OCI-LY7 (cell line): Measurements from ENCODE around the gene ASB18. TPM values are rescaled to one million over a fixed set of nuclear protein-coding genes. Genes with fewer than 3 reads are reported as not detected.

ENCODE experiments used
- BruUV-seq: library from RNA; stranded (reverse); fragments of 400-500 nt; replicated peaks from 2 replicates; lab custom pipeline; 2021; lab: Mats Ljungman, UMichigan
- CTCF ChIA-PET: fragments of 300-600 bp; sonication (Branson Sonifier 250); formaldehyde crosslinking; loops from one replicate; lab custom pipeline; 2022; ENCODE audit warnings: antibody characterized with exemption; ENCODE audit not compliant: unreplicated experiment; lab: Charles Lee
- POLR2A ChIA-PET: fragments of 300-600 bp; sonication (Branson Sonifier 250); formaldehyde crosslinking; loops from one replicate; lab custom pipeline; 2022; ENCODE audit warnings: antibody characterized with exemption; lab: Charles Lee
- DNase-seq: peaks from one replicate; pipeline ENCODE4 v3.0.0-alpha.2; 2015; ENCODE audit warnings: low spot score
- H2AFZ ChIP-seq: fragments of 200-600 bp; sonication (generic), shearing (Covaris generic); 2 replicates; pipeline ENCODE4 v1.6.1; 2014; ENCODE audit warnings: mild to moderate bottlenecking, antibody characterized with exemption, low read length, moderate library complexity
- H3K27ac ChIP-seq: fragments of 200-600 bp; sonication (generic); 2 replicates; pipeline ENCODE4 v1.5.1; 2014; ENCODE audit warnings: mixed run types, low read depth, mild to moderate bottlenecking, moderate library complexity, low read length, inconsistent platforms; ENCODE audit not compliant: poor library complexity, severe bottlenecking
- H3K36me3 ChIP-seq: fragments of 200-600 bp; sonication (generic); 2 replicates; pipeline ENCODE4 v1.6.1; 2014; ENCODE audit warnings: mild to moderate bottlenecking, antibody characterized with exemption, low read length, moderate library complexity, mixed read lengths; ENCODE audit not compliant: insufficient read depth
- H3K4me1 ChIP-seq: fragments of 200-600 bp; sonication (generic); 2 replicates; pipeline ENCODE4 v1.5.1; 2014; ENCODE audit warnings: mild to moderate bottlenecking, low read length; ENCODE audit not compliant: insufficient read depth, poor library complexity, severe bottlenecking
- H3K4me2 ChIP-seq: fragments of 200-600 bp; sonication (generic); 2 replicates; pipeline ENCODE4 v1.6.1; 2014; ENCODE audit warnings: mild to moderate bottlenecking, low read length
- H3K4me3 ChIP-seq: fragments of 200-600 bp; sonication (generic); 2 replicates; pipeline ENCODE4 v1.5.1; 2014; ENCODE audit warnings: mild to moderate bottlenecking, low read depth, low read length; ENCODE audit not compliant: poor library complexity, severe bottlenecking
- H3K79me2 ChIP-seq: fragments of 200-600 bp; sonication (generic); 2 replicates; pipeline ENCODE4 v1.6.1; 2016; ENCODE audit warnings: low read depth, mild to moderate bottlenecking, low read length, moderate library complexity, mixed read lengths; ENCODE audit not compliant: insufficient read depth
- H3K9me2 ChIP-seq: fragments of 200-600 bp; sonication (generic); 2 replicates; pipeline ENCODE4 v1.6.1; 2016; ENCODE audit warnings: mild to moderate bottlenecking, low read length, mixed read lengths; ENCODE audit not compliant: insufficient read depth
- H3K9me3 ChIP-seq: fragments of 200-600 bp; sonication (generic); 2 replicates; pipeline ENCODE4 v1.6.1; 2014; ENCODE audit warnings: mild to moderate bottlenecking, mixed run types, low read length, mixed read lengths
- H4K20me1 ChIP-seq: fragments of 200-600 bp; sonication (generic); 2 replicates; pipeline ENCODE4 v1.6.1; 2014; ENCODE audit warnings: mild to moderate bottlenecking, antibody characterized with exemption, low read length, moderate library complexity, mixed read lengths; ENCODE audit not compliant: insufficient read depth
- EZH2phosphoT487 ChIP-seq: fragments of 200-600 bp; sonication (generic); IDR thresholded peaks from 2 replicates; pipeline ENCODE4 v1.6.1; 2018; ENCODE audit warnings: low read depth, borderline replicate concordance, mild to moderate bottlenecking, mixed run types, antibody characterized with exemption, low read length, moderate library complexity, mixed read lengths
- intact Hi-C: fragments of 100-400 bp; cut with micrococcal nuclease; formaldehyde crosslinking; loops from one replicate; pipeline ENCODE4 v1.10.0; 2022; ENCODE audit not compliant: unreplicated experiment
- total RNA-seq, 2 experiments: library from RNA; depleted of rRNA in 1 of 2; stranded (reverse); fragments of >200 nt in 1 of 2; shearing (Covaris generic) in 1 of 2; gene quantifications; 2 replicates each; pipeline ENCODE4 v1.2.3, GENCODE V29; 2014 to 2022
- TF ChIP-seq, protein P1 (sequence below): fragments of 200-600 bp; sonication (generic); conservative IDR thresholded peaks from 2 replicates; pipeline ENCODE4 v1.5.1; 2014; ENCODE audit warnings: mild to moderate bottlenecking, antibody characterized with exemption, low read length, moderate library complexity, mixed read lengths

The ASB18 gene
- total RNA-seq, 2 experiments from 2014 or later = not detected

- Histone ChIP-seq H3K27ac (no peak overlapping the region), H3K4me3 (no peak overlapping the region), H4K20me1 (no peaks in the 10 kb centered on the region), H3K36me3 (no peaks in the 10 kb centered on the region), H3K4me1 (no peaks in the 10 kb centered on the region), H2AFZ (no peak overlapping the region), H3K4me2 (no peak overlapping the region), H3K79me2 (no peaks in the 10 kb centered on the region), H3K9me3 (no peaks in the 10 kb centered on the region), H3K9me2 (no peaks in the 10 kb centered on the region)
- intact Hi-C loops = no loop called here
- no peak for DNase-seq
- BruUV-seq = no TSS peak
- TF ChIP-seq, protein P1, sequence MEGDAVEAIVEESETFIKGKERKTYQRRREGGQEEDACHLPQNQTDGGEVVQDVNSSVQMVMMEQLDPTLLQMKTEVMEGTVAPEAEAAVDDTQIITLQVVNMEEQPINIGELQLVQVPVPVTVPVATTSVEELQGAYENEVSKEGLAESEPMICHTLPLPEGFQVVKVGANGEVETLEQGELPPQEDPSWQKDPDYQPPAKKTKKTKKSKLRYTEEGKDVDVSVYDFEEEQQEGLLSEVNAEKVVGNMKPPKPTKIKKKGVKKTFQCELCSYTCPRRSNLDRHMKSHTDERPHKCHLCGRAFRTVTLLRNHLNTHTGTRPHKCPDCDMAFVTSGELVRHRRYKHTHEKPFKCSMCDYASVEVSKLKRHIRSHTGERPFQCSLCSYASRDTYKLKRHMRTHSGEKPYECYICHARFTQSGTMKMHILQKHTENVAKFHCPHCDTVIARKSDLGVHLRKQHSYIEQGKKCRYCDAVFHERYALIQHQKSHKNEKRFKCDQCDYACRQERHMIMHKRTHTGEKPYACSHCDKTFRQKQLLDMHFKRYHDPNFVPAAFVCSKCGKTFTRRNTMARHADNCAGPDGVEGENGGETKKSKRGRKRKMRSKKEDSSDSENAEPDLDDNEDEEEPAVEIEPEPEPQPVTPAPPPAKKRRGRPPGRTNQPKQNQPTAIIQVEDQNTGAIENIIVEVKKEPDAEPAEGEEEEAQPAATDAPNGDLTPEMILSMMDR = no peak
- TF ChIP-seq EZH2phosphoT487 = no peak
- ChIA-PET CTCF (no interaction called here), POLR2A (no interaction called here)
Observed at GRCh38 chr2:236240228-236240990, 23.8 kb downstream of the ASB18 start.

DNA sequence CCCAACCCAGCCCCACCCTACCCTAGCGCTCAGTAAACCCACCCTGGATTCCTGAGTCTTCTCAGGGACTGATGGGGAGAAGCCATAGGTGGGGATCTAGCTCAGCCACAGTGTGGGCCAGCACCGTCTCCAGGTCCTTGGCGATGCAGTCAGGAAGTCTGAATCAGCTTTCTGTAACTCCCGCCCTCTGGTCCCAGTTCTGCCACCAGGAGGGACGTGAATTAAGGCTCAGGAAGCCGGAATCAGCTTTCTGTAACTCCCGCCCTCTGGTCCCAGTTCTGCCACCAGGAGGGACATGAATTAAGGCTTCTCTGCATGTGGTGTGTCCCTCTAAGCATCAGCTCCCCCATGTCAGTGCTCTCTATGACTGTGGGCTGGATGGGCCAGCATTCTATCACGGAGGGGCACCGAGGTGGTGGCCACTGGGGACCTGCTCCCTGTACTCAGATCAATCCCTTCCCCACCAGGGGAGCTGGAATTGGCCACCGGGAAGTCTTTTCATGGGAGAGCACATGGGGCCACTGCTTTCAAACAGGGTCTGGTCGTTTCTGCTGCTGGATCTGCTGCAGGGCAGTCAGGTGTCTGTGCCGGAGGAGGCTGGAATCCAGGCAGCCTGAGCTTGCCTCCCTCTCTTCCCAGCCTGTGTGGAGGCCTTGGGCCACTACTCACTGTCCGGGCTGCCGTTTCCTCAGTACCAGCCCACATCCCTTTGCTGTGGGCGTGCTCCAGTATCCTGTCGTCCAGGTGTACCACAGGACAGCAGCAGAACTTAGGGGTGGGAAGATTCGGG lies 24.7 kb downstream of the ASB18 start:
- POLR2A ChIA-PET = interaction anchor here (0.5 kb wide), 1 partner anchor 737 kb away, joined by 3 read pairs; no protein-coding TSS in a partner anchor
- no peaks in the 10 kb centered on the region for H3K36me3 ChIP-seq
- no peak overlapping the region for H3K27ac ChIP-seq
- no peaks in the 10 kb centered on the region for H4K20me1 ChIP-seq
- no TSS peak for BruUV-seq
- DNase-seq = no peak
- H3K9me2 ChIP-seq = no peaks in the 10 kb centered on the region
- intact Hi-C loops = no loop called here
- H3K4me1 ChIP-seq = no peaks in the 10 kb centered on the region
- no peak overlapping the region for H2AFZ ChIP-seq
- no peak overlapping the region for H3K4me3 ChIP-seq
- no peaks in the 10 kb centered on the region for H3K79me2 ChIP-seq
- no peak overlapping the region for H3K4me2 ChIP-seq
- no peaks in the 10 kb centered on the region for H3K9me3 ChIP-seq
- CTCF ChIA-PET = no interaction called here
- no peak for TF ChIP-seq EZH2phosphoT487
- TF ChIP-seq, protein P1 = no peak

DNA sequence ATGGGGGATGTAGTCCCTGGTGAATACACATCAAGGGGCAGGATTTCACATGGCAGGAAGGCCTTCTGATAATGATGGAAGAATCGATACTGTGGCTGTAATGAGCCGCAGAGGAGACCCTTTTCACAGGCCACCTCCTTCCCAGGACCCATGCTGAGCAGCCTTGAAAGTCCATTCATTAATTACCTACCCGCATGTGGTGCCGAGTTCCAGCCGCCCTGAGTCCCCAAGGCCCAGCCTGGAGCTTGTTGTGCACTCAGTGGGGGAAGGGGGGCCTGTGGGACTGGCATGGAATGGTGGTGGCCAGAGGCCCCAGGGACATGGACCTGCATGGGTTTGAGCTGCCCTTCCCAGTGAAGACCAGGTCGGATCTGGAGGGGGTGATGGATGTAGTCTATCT lies 25.5 kb downstream of the ASB18 start:
- H4K20me1 ChIP-seq = no peaks in the 10 kb centered on the region
- H3K4me1 ChIP-seq = no peaks in the 10 kb centered on the region
- H3K9me2 ChIP-seq = no peaks in the 10 kb centered on the region
- no peak overlapping the region for H3K4me2 ChIP-seq
- intact Hi-C loops = no loop called here
- no peak overlapping the region for H3K27ac ChIP-seq
- no peak overlapping the region for H3K4me3 ChIP-seq
- CTCF ChIA-PET = no interaction called here
- TF ChIP-seq, protein P1 = no peak
- TF ChIP-seq EZH2phosphoT487 = no peak
- POLR2A ChIA-PET = no interaction called here
- no TSS peak for BruUV-seq
- DNase-seq = no peak
- no peak overlapping the region for H2AFZ ChIP-seq
- H3K79me2 ChIP-seq = no peaks in the 10 kb centered on the region
- H3K9me3 ChIP-seq = no peaks in the 10 kb centered on the region
- no peaks in the 10 kb centered on the region for H3K36me3 ChIP-seq
